ENCODE results near the gene LRRC8A.
A peak's percentile ranks its signal among the peaks of the same experiment; 100 is the strongest.

Gene LRRC8A

GRCh38 chr9:128902351-128903078, 20.6 kb downstream of the LRRC8A start:
- H3K4me3 ChIP-seq (ENCODE audit: low read depth, low read length) = no peak overlapping the region
- DNase-seq (ENCODE audit: low read depth) = peak; percentile 84
- TF ChIP-seq POLR2A (IDR thresholded peaks at IDR 0.05; ENCODE audit: extremely low read depth, insufficient read length) (peak; percentile 31), CTCF (IDR thresholded peaks at IDR 0.05; ENCODE audit: low read depth, low read length) (no peak), MYC (IDR thresholded peaks at IDR 0.05; ENCODE audit: low read depth, low read length) (peak; percentile 95), MAX (IDR thresholded peaks at IDR 0.05; ENCODE audit: low read depth, low read length) (peak; percentile 94)

- TF ChIP-seq POLR2A (IDR thresholded peaks at IDR 0.05; ENCODE audit: extremely low read depth, insufficient read length) = no peak
- TF ChIP-seq MAX (IDR thresholded peaks at IDR 0.05; ENCODE audit: low read depth, low read length) = no peak
- no peak for TF ChIP-seq CTCF (IDR thresholded peaks at IDR 0.05; ENCODE audit: low read depth, low read length)
- no peak for TF ChIP-seq MYC (IDR thresholded peaks at IDR 0.05; ENCODE audit: low read depth, low read length)
- no peak overlapping the region for H3K4me3 ChIP-seq (ENCODE audit: low read depth, low read length)
- no peak for DNase-seq (ENCODE audit: low read depth)
Measured at GRCh38 chr9:128903079-128903461, 21.1 kb downstream of the LRRC8A start.

- TF ChIP-seq MYC (IDR thresholded peaks at IDR 0.05; ENCODE audit: low read depth, low read length) (no peak), MAX (IDR thresholded peaks at IDR 0.05; ENCODE audit: low read depth, low read length) (no peak)
- H3K4me3 ChIP-seq (ENCODE audit: low read depth, low read length) = no peak overlapping the region
- DNase-seq (ENCODE audit: low read depth) = no peak
Measured at GRCh38 chr9:128903871-128904620, 22.1 kb downstream of the LRRC8A start.

- no peak overlapping the region for H3K4me3 ChIP-seq (ENCODE audit: low read depth, low read length)
- DNase-seq (ENCODE audit: low read depth) = no peak
- no peak for TF ChIP-seq POLR2A (IDR thresholded peaks at IDR 0.05; ENCODE audit: extremely low read depth, insufficient read length)
- TF ChIP-seq MAX (IDR thresholded peaks at IDR 0.05; ENCODE audit: low read depth, low read length) = no peak
- no peak for TF ChIP-seq CTCF (IDR thresholded peaks at IDR 0.05; ENCODE audit: low read depth, low read length)
- no peak for TF ChIP-seq MYC (IDR thresholded peaks at IDR 0.05; ENCODE audit: low read depth, low read length)
Measured at GRCh38 chr9:128905964-128906363, 24.0 kb downstream of the LRRC8A start.

GRCh38 chr9:128906741-128907140, 24.8 kb downstream of the LRRC8A start:
- DNase-seq (ENCODE audit: low read depth) = no peak
- H3K4me3 ChIP-seq (ENCODE audit: low read depth, low read length) = no peak overlapping the region
- TF ChIP-seq MAX (IDR thresholded peaks at IDR 0.05; ENCODE audit: low read depth, low read length) (no peak), MYC (IDR thresholded peaks at IDR 0.05; ENCODE audit: low read depth, low read length) (no peak), CTCF (IDR thresholded peaks at IDR 0.05; ENCODE audit: low read depth, low read length) (no peak), POLR2A (IDR thresholded peaks at IDR 0.05; ENCODE audit: extremely low read depth, insufficient read length) (no peak)

GRCh38 chr9:128908372-128908771, 26.4 kb downstream of the LRRC8A start:
- no peak for DNase-seq (ENCODE audit: low read depth)
- no peak overlapping the region for H3K4me3 ChIP-seq (ENCODE audit: low read depth, low read length)
- TF ChIP-seq CTCF (IDR thresholded peaks at IDR 0.05; ENCODE audit: low read depth, low read length) (no peak), MYC (IDR thresholded peaks at IDR 0.05; ENCODE audit: low read depth, low read length) (no peak), POLR2A (IDR thresholded peaks at IDR 0.05; ENCODE audit: extremely low read depth, insufficient read length) (no peak), MAX (IDR thresholded peaks at IDR 0.05; ENCODE audit: low read depth, low read length) (no peak)
